ENCODE measurements around the gene SPIRE2. TPM values are rescaled to one million over a fixed set of nuclear protein-coding genes. Genes with fewer than 3 reads are reported as not detected.
A peak's percentile ranks its signal among the peaks of the same experiment; 100 is the strongest.

The SPIRE2 gene
- total and polyA plus RNA-seq, 2 of the 13 experiments (the other 11 are each of a cell fraction or from before 2014, with no cell fraction given) = 13.3 to 37.5 TPM

GRCh38 chr16:89915303-89916232, 87.3 kb downstream of the SPIRE2 start (continued):
- TF ChIP-seq ZNF513 (CRISPR knock-in tag; conservative IDR thresholded peaks at IDR 0.05) = no peak
- TF ChIP-seq HMG20B (CRISPR knock-in tag; conservative IDR thresholded peaks at IDR 0.05) = no peak; the same call in 1 of the 2 replicates
- TF ChIP-seq MAF1 (CRISPR knock-in tag; IDR thresholded peaks at IDR 0.05; ENCODE audit: borderline replicate concordance) = peak; percentile 81; the same call in 1 of the 2 replicates
- peak; percentile 48; the same call in 1 of the 2 replicates for TF ChIP-seq MLX (CRISPR knock-in tag; IDR thresholded peaks at IDR 0.05)
- peak; percentile 91; the same call in 1 of the 2 replicates for TF ChIP-seq ZNF580 (CRISPR knock-in tag; IDR thresholded peaks at IDR 0.05; ENCODE audit: borderline replicate concordance, low read depth)
- peak; percentile 51 for TF ChIP-seq PITX1 (CRISPR knock-in tag; IDR thresholded peaks at IDR 0.05)
- peak; percentile 43; the same call in 1 of the 2 replicates for TF ChIP-seq RERE (CRISPR knock-in tag; IDR thresholded peaks at IDR 0.05; ENCODE audit: low read depth)
- no peak for TF ChIP-seq SIN3A (IDR thresholded peaks at IDR 0.05; ENCODE audit: borderline replicate concordance, low read depth, low read length)
- peak; percentile 85; the same call in 1 of the 2 replicates for TF ChIP-seq AHR (CRISPR knock-in tag; IDR thresholded peaks at IDR 0.05)
- peak; percentile 90; the same call in 1 of the 2 replicates for TF ChIP-seq ZNF333 (CRISPR knock-in tag; IDR thresholded peaks at IDR 0.05; ENCODE audit: borderline replicate concordance)
- TF ChIP-seq HES4 (CRISPR knock-in tag; IDR thresholded peaks at IDR 0.05; ENCODE audit: borderline replicate concordance) = no peak
- TF ChIP-seq GZF1 (CRISPR knock-in tag; IDR thresholded peaks at IDR 0.05) = no peak
- peak; percentile 97 for TF ChIP-seq REPIN1 (CRISPR knock-in tag; IDR thresholded peaks at IDR 0.05; ENCODE audit: borderline replicate concordance, low read depth)
- TF ChIP-seq ZNF383 (CRISPR knock-in tag; IDR thresholded peaks at IDR 0.05; ENCODE audit: borderline replicate concordance) = 0 out of 2 replicates have a peak, but pooled peaks have one; percentile 47
- TF ChIP-seq DNMT1 (CRISPR knock-in tag; IDR thresholded peaks at IDR 0.05) = peak; percentile 77; the same call in 1 of the 2 replicates

All from HepG2 (cell line).